RPMI7951 (cell line): ENCODE data around the gene RSPH10B2. TPM values are rescaled to one million over a fixed set of nuclear protein-coding genes. Genes with fewer than 3 reads are reported as not detected.
A peak's percentile ranks its signal among the peaks of the same experiment; 100 is the strongest.
"Not testable (repeated sequence)": the region's sequence is repeated elsewhere in the genome, so short reads cannot be mapped to it uniquely, and the experiment has no call there.

Experiments used
- DNase-seq: peaks from one replicate; pipeline ENCODE4 v3.0.0-alpha.2; 2012; ENCODE audit warnings: low read depth
- total RNA-seq: library from RNA; depleted of rRNA; stranded (reverse); fragments of >200 nt; shearing (Covaris generic); gene quantifications from 2 replicates; pipeline ENCODE4 v1.2.3, GENCODE V29; 2014; rRNA removed

Gene RSPH10B2
- total RNA-seq, result 0.10 TPM in 1 of 2 replicates, not detected in the other

- not testable (repeated sequence) for DNase-seq
These were observed at the start of gene RSPH10B2 for GRCh38 chr7:6753964-6754363. Gene RSPH10B2, plus strand, starts transcription at chr7:6754103. Its CDS starts 3,575 bp downstream, at chr7:6757678.

- DNase-seq, result peak; percentile 44
These were observed 47.8 kb upstream of the RSPH10B2 start for GRCh38 chr7:6705959-6706665.

- peak; percentile 95 for DNase-seq
These were observed 47.1 kb upstream of the RSPH10B2 start, which contains the start of gene ZNF12 for GRCh38 chr7:6706666-6707407. Gene ZNF12, minus strand, starts transcription at chr7:6706947. Its CDS starts 1,774 bp downstream, at chr7:6705173.

GRCh38 chr7:6708304-6708703 is 45.6 kb upstream of the RSPH10B2 start:
- DNase-seq, result no peak

GRCh38 chr7:6709808-6710207 is 44.1 kb upstream of the RSPH10B2 start:
- no peak for DNase-seq

GRCh38 chr7:6714360-6714759 is 39.5 kb upstream of the RSPH10B2 start:
- no peak for DNase-seq

- not testable (repeated sequence) for DNase-seq
These were observed 38.0 kb upstream of the RSPH10B2 start for GRCh38 chr7:6715898-6716297.

- DNase-seq, result no peak
These were observed 35.8 kb upstream of the RSPH10B2 start for GRCh38 chr7:6718124-6718523.

GRCh38 chr7:6724351-6724750 is 29.6 kb upstream of the RSPH10B2 start:
- DNase-seq, result not testable (repeated sequence)

- no peak for DNase-seq
These were observed 28.9 kb upstream of the RSPH10B2 start for GRCh38 chr7:6725003-6725402.

GRCh38 chr7:6726341-6726740 is 27.6 kb upstream of the RSPH10B2 start:
- DNase-seq, result not testable (repeated sequence)

GRCh38 chr7:6727663-6728062 is 26.2 kb upstream of the RSPH10B2 start:
- no peak for DNase-seq

- DNase-seq, result not testable (repeated sequence)
These were observed 24.9 kb upstream of the RSPH10B2 start for GRCh38 chr7:6728893-6729491.

GRCh38 chr7:6729492-6730342 is 24.2 kb upstream of the RSPH10B2 start:
- DNase-seq, result peak; percentile 93

- DNase-seq, result no peak
These were observed 23.6 kb upstream of the RSPH10B2 start for GRCh38 chr7:6730343-6730633.

GRCh38 chr7:6738415-6738814 is 15.5 kb upstream of the RSPH10B2 start:
- not testable (repeated sequence) for DNase-seq

GRCh38 chr7:6744410-6745100 is 9.3 kb upstream of the RSPH10B2 start:
- DNase-seq, result not testable (repeated sequence)

- not testable (repeated sequence) for DNase-seq
These were observed 4.6 kb upstream of the RSPH10B2 start for GRCh38 chr7:6749335-6749734.

GRCh38 chr7:6750173-6750572 is 3.7 kb upstream of the RSPH10B2 start:
- not testable (repeated sequence) for DNase-seq

GRCh38 chr7:6761186-6761585 is 7.3 kb downstream of the RSPH10B2 start:
- DNase-seq, result not testable (repeated sequence)

- DNase-seq, result not testable (repeated sequence)
These were observed 27.7 kb downstream of the RSPH10B2 start for GRCh38 chr7:6781581-6781980.
